IPS DF 4.7 (cell line): ENCODE results near the gene NID2.

Experiments
- DNase-seq: peaks from one replicate; pipeline ENCODE4 v3.0.0-alpha.2; 2013; ENCODE audit warnings: low spot score; ENCODE audit errors: extremely low read depth

The NID2 gene

GRCh38 chr14:52031781-52032180 lies 37.1 kb downstream of the NID2 start:
- no peak for DNase-seq

GRCh38 chr14:52029881-52030280 lies 39.0 kb downstream of the NID2 start:
- no peak for DNase-seq

GRCh38 chr14:52026901-52027300 lies 42.0 kb downstream of the NID2 start:
- DNase-seq: no peak

GRCh38 chr14:52026017-52026660 lies 42.7 kb downstream of the NID2 start:
- no peak for DNase-seq

- DNase-seq: no peak
Observed at GRCh38 chr14:52025310-52025709, 43.5 kb downstream of the NID2 start.

- no peak for DNase-seq
Observed at GRCh38 chr14:52023518-52023917, 45.3 kb downstream of the NID2 start.

DNA sequence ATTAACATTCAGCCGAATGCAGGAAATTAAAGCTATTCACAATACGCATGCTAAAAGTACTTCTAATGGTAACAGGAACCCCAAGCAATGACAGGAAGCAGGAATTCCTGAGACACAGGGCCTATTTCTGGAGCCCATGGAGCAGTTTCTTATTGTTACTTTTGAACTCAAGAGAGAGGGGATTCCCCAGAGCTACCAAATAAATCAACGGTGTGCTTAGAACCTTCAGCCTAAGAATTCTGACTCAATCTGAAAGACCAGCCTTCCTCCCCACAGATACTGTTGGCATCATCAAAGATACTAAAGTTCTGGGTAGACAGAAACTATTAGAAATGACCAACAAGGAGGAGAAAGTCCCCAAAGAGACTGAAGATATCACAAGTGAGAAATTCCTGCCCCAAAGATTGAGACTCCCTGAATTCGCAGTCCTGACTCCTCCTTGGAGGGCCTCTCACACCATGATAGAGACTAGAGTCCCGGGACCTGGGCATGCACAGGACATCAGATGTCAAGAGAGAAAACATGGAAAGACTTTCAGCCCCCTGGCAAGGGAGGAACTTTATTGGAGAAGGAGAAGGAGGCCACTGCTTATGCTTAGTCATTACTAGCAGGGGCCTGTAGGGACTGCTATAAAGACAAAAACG lies 46.8 kb downstream of the NID2 start:
- no peak for DNase-seq

- no peak for DNase-seq
Observed at GRCh38 chr14:52020866-52021717, 47.8 kb downstream of the NID2 start.

- DNase-seq: no peak
Observed at GRCh38 chr14:52020161-52020714, 48.6 kb downstream of the NID2 start.

GRCh38 chr14:52018970-52019369 lies 49.9 kb downstream of the NID2 start:
- DNase-seq: no peak

GRCh38 chr14:52018252-52018651 lies 50.6 kb downstream of the NID2 start:
- DNase-seq: no peak

DNA sequence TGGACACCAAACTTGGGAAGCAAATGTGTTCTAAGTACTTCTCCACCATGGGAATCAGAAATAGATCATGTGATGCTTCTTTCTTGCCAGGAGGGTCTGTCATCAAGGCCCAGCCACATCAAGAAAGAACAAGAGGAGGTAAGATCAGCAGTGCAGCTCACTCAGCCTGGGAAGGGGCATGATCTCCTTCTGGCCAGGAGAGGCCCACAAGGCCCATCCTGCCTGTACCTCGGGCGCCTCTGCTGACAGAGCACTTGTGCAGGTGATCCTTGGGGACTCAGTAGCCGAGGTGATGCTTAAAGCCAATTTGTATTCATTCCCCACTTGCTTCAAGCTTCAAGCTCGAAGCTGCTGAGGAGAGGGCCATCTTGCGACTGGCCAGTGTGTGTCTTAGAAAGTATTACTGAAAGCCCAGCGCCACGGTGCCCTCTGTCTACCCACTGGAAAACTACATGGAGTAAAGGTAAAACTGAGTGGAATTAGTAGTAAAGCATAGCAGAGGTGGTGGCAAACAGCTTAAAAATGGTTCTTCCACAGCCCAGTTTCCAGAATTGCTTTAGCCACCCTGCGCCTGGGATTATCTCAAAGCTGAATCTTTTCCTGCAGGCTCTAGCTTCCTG lies 53.3 kb downstream of the NID2 start:
- peak; percentile 30 for DNase-seq

DNA sequence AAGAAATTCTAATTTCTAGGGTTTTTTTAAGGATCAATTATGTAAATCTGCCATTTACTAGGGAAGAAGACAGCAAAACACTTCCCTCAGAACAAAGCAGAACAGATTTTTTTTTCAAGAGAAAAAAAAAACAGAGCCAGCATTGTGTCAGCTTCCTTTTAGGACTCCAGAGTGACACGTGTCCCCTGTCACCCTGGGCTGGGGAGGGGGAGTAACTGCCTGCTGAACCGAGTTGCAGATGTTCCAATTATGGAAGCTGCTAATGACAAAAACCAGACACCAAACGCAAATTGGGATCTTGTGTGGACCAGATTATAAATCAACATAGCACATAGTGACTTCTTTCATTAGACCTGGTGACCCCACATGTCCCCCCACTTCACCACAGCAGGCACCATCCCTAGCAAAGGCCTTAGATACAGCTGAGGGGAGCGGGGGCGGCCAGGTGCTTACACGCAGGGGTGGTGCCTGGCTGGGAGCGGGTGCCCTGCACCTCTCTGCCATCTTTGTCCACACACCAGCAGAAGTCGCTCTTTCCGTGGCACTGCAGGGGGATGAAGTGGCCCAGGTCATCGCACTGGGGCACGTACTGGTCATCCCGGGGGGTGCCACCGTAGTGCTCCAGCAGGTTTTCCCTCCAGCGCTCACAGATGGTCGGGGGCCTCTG lies 54.1 kb downstream of the NID2 start:
- DNase-seq: no peak

GRCh38 chr14:52013984-52014600 lies 54.8 kb downstream of the NID2 start:
- no peak for DNase-seq

DNA sequence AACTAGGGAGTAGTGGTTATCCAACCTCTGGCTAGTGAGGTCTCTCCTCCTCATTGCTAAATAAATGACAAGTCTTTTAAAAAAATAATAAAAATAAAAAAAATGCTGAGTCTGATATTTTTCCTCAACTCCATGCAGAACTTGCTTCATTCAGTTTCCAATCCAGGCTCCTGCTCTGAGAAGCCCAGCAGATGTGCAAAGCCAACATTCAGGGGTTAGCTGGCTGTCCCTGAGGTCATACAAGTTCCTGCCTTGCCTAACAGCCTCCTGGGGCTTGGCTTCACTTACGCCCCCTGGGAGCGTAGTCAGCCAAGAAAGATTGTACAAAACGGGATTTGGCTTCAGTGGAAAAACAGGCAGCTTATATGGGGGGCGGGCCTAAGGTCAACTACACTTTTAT lies 56.2 kb downstream of the NID2 start:
- no peak for DNase-seq

DNA sequence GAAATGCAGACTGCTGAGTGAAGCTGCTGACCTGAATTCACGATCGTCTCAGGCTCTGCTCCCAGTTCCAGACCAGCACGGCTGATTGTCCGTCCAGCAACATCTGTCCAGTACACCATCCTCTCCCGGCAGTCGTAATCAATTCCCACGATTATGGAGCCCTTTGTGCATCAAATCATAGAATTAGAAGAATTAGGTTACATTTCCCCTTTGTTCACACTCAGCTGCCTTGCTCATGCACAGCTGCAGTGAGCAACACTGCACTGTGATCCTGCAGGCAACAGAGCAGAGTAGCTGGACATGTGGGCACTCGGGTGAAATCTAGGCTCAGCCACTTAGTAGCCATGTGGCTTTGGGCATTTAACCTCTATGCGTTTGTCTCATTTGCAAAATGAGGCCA lies 57.3 kb downstream of the NID2 start:
- no peak for DNase-seq

GRCh38 chr14:52010173-52010693 lies 58.6 kb downstream of the NID2 start:
- no peak for DNase-seq

DNA sequence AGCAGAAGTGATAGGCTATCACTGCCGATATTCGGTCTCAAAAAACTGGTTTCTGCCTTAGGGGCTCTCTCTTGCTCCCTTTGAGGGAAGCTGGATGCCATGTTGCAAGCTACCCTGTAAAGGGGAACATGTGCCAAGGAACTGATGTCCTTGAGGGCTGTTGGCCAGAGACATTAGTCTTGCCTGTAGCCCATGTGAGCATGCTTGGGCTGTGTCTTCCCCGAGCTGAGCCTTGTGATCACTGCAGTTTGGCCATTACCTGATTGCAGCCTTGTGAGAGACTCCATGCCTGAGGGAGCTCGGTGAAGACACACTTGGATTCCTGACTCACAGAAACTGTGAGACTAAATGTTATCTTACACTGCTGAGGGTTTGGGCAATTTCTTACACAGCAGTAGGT lies 60.7 kb downstream of the NID2 start:
- no peak for DNase-seq

- DNase-seq: no peak
Observed at GRCh38 chr14:52007637-52008036, 61.2 kb downstream of the NID2 start.

DNA sequence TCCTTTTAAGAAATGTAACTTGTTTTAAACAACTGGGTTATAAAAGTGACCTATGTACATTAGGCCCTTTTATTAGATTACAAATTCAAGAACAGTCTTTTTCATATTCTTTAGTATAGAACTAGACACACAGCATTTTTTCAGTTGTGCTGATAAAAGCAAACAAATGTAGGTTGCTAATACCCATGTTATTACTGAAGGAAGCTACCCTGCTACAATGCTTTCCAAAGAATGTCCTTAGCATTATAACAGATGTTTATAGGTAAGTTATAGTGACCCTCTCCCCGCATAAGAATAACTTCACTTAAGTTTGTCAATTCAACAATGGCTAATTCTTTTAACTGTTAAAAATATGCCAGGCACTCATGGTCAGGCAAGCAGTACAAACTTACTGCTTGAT lies 61.6 kb downstream of the NID2 start:
- DNase-seq: no peak
